Measurements from ENCODE around the gene FLII. TPM values are rescaled to one million over a fixed set of nuclear protein-coding genes. Genes with fewer than 3 reads are reported as not detected.
A peak's percentile ranks its signal among the peaks of the same experiment; 100 is the strongest.
"Not testable (repeated sequence)": the region's sequence is repeated elsewhere in the genome, so short reads cannot be mapped to it uniquely, and the experiment has no call there.

Gene FLII
- 100 to 1,000 TPM; 334 to 354 TPM for total RNA-seq

- H3K27me3 Mint-ChIP-seq = no peaks in the 10 kb centered on the region
- POLR2A ChIA-PET = interaction anchor here (0.7 to 1.6 kb wide), 4 partner anchors 32 to 76 kb away, joined by 3 to 7 read pairs (median 4); partner anchors contain the start of genes SMCR8 and TOP3A
- H3K9me3 Mint-ChIP-seq = no peaks in the 10 kb centered on the region
- DNase-seq (peak; percentile 74), ATAC-seq (ENCODE audit: low read depth) (peak; percentile 10)
- H3K4me1 Mint-ChIP-seq = peaks cover 28% of the 10 kb centered on the region
- H3K4me3 Mint-ChIP-seq = peak within 1 kb of the TSS; percentile 99
- H3K36me3 Mint-ChIP-seq = peaks cover 4% of the 10 kb centered on the region
- peak within 1 kb of the TSS; percentile 92 for H3K27ac Mint-ChIP-seq
Observed at GRCh38 chr17:18258356-18259038, at the start of gene FLII. Gene FLII (minus strand): TSS chr17:18258738. CDS start chr17:18258690, 48 bp downstream.

- POLR2A ChIA-PET; DNase-seq; H3K27ac Mint-ChIP-seq; ATAC-seq (ENCODE audit: low read depth); H3K4me1 Mint-ChIP-seq; H3K9me3 Mint-ChIP-seq; H3K4me3 Mint-ChIP-seq; H3K27me3 Mint-ChIP-seq: not testable (repeated sequence)
- peaks cover 15% of the 10 kb centered on the region for H3K36me3 Mint-ChIP-seq
Observed at GRCh38 chr17:18303206-18303605, 44.7 kb upstream of the FLII start.

- ATAC-seq (ENCODE audit: low read depth) (no peak), DNase-seq (no peak)
- H3K4me1 Mint-ChIP-seq = no peaks in the 10 kb centered on the region
- no peaks in the 10 kb centered on the region for H3K9me3 Mint-ChIP-seq
- H3K27me3 Mint-ChIP-seq = no peaks in the 10 kb centered on the region
- no peak overlapping the region for H3K4me3 Mint-ChIP-seq
- POLR2A ChIA-PET = no interaction called here
- peaks cover 18% of the 10 kb centered on the region for H3K36me3 Mint-ChIP-seq
- no peak overlapping the region for H3K27ac Mint-ChIP-seq
Observed at GRCh38 chr17:18300725-18301480, 42.4 kb upstream of the FLII start.

- H3K27me3 Mint-ChIP-seq; H3K4me1 Mint-ChIP-seq; H3K4me3 Mint-ChIP-seq; H3K9me3 Mint-ChIP-seq; POLR2A ChIA-PET; H3K27ac Mint-ChIP-seq; DNase-seq; ATAC-seq (ENCODE audit: low read depth): not testable (repeated sequence)
- peaks cover 21% of the 10 kb centered on the region for H3K36me3 Mint-ChIP-seq
Observed at GRCh38 chr17:18298061-18298460, 39.5 kb upstream of the FLII start.

- ATAC-seq (ENCODE audit: low read depth) (no peak), DNase-seq (no peak)
- Mint-ChIP-seq H3K4me3 (no peak overlapping the region), H3K4me1 (no peaks in the 10 kb centered on the region), H3K9me3 (no peaks in the 10 kb centered on the region), H3K36me3 (peaks cover 27% of the 10 kb centered on the region), H3K27ac (no peak overlapping the region), H3K27me3 (no peaks in the 10 kb centered on the region)
- POLR2A ChIA-PET = no interaction called here
Observed at GRCh38 chr17:18291718-18292540, 33.4 kb upstream of the FLII start.

- H3K9me3 Mint-ChIP-seq = no peaks in the 10 kb centered on the region
- H3K36me3 Mint-ChIP-seq = peaks cover 22% of the 10 kb centered on the region
- H3K27me3 Mint-ChIP-seq = no peaks in the 10 kb centered on the region
- no peaks in the 10 kb centered on the region for H3K4me1 Mint-ChIP-seq
- ATAC-seq (ENCODE audit: low read depth) = no peak
- H3K27ac Mint-ChIP-seq = no peak overlapping the region
- POLR2A ChIA-PET = no interaction called here
- H3K4me3 Mint-ChIP-seq = no peak overlapping the region
- no peak for DNase-seq
Observed at GRCh38 chr17:18285296-18285695, 26.8 kb upstream of the FLII start.

- no peak overlapping the region for H3K4me3 Mint-ChIP-seq
- H3K9me3 Mint-ChIP-seq = no peaks in the 10 kb centered on the region
- H3K4me1 Mint-ChIP-seq = no peaks in the 10 kb centered on the region
- no peaks in the 10 kb centered on the region for H3K27me3 Mint-ChIP-seq
- no peak overlapping the region for H3K27ac Mint-ChIP-seq
- POLR2A ChIA-PET = no interaction called here
- no peak for DNase-seq
- peaks cover 18% of the 10 kb centered on the region for H3K36me3 Mint-ChIP-seq
- no peak for ATAC-seq (ENCODE audit: low read depth)
Observed at GRCh38 chr17:18281788-18282187, 23.2 kb upstream of the FLII start.

- H3K36me3 Mint-ChIP-seq = peaks cover 18% of the 10 kb centered on the region
- H3K9me3 Mint-ChIP-seq = no peaks in the 10 kb centered on the region
- no peak overlapping the region for H3K27ac Mint-ChIP-seq
- no peaks in the 10 kb centered on the region for H3K4me1 Mint-ChIP-seq
- POLR2A ChIA-PET = no interaction called here
- no peaks in the 10 kb centered on the region for H3K27me3 Mint-ChIP-seq
- ATAC-seq (ENCODE audit: low read depth) = no peak
- no peak for DNase-seq
- H3K4me3 Mint-ChIP-seq = no peak overlapping the region
Observed at GRCh38 chr17:18280766-18281371, 22.3 kb upstream of the FLII start.

- Mint-ChIP-seq H3K9me3 (no peaks in the 10 kb centered on the region), H3K36me3 (peaks cover 14% of the 10 kb centered on the region), H3K27me3 (no peaks in the 10 kb centered on the region), H3K4me1 (no peaks in the 10 kb centered on the region), H3K4me3 (no peak overlapping the region), H3K27ac (no peak overlapping the region)
- POLR2A ChIA-PET = no interaction called here
- DNase-seq (no peak), ATAC-seq (ENCODE audit: low read depth) (no peak)
Observed at GRCh38 chr17:18280249-18280648, 21.7 kb upstream of the FLII start.

- no peak for ATAC-seq (ENCODE audit: low read depth)
- Mint-ChIP-seq H3K36me3 (peaks cover 10% of the 10 kb centered on the region), H3K9me3 (no peaks in the 10 kb centered on the region), H3K27ac (no peak overlapping the region), H3K4me1 (no peaks in the 10 kb centered on the region), H3K27me3 (no peaks in the 10 kb centered on the region), H3K4me3 (no peak overlapping the region)
- POLR2A ChIA-PET = no interaction called here
- DNase-seq = no peak
Observed at GRCh38 chr17:18278867-18279266, 20.3 kb upstream of the FLII start.

GRCh38 chr17:18277076-18277475 is 18.5 kb upstream of the FLII start:
- peaks cover 7% of the 10 kb centered on the region for H3K36me3 Mint-ChIP-seq

GRCh38 chr17:18270046-18270931 is 11.8 kb upstream of the FLII start:
- no peak for ATAC-seq (ENCODE audit: low read depth)
- H3K27me3 Mint-ChIP-seq = no peaks in the 10 kb centered on the region
- peaks cover 2% of the 10 kb centered on the region for H3K36me3 Mint-ChIP-seq
- no peak overlapping the region for H3K27ac Mint-ChIP-seq
- H3K4me3 Mint-ChIP-seq = no peak overlapping the region
- DNase-seq = no peak
- no peaks in the 10 kb centered on the region for H3K9me3 Mint-ChIP-seq
- H3K4me1 Mint-ChIP-seq = peaks cover 10% of the 10 kb centered on the region
- POLR2A ChIA-PET = interaction anchor here (1.0 kb wide), 1 partner anchor 10 kb away, joined by 4 read pairs; the partner anchor contains the start of gene MIEF2

More at GRCh38 chr17:18277076-18277475, 18.5 kb upstream of the FLII start:
- Mint-ChIP-seq H3K4me3 (no peak overlapping the region), H3K9me3 (no peaks in the 10 kb centered on the region), H3K27ac (no peak overlapping the region), H3K4me1 (no peaks in the 10 kb centered on the region), H3K27me3 (no peaks in the 10 kb centered on the region)
- ATAC-seq (ENCODE audit: low read depth) (no peak), DNase-seq (no peak)
- POLR2A ChIA-PET = no interaction called here

Measured in activated naive CD8-positive, alpha-beta T cell treated with anti-CD3 and anti-CD28 coated beads, Interleukin-2, amount 10 ng/mL, durations not matched to agents 7 days and 5 days (primary cell).